ENCODE measurements around the gene GGT5.

Gene GGT5

GRCh38 chr22:24191893-24192292, 53.0 kb downstream of the GGT5 start:
- no peak for TF ChIP-seq ZBTB7A (IDR thresholded peaks at IDR 0.05; ENCODE audit: low read depth)
- TF ChIP-seq REST (IDR thresholded peaks at IDR 0.05; ENCODE audit: low read depth), result no peak
- TF ChIP-seq MAX (IDR thresholded peaks at IDR 0.05), result no peak
- no peak for TF ChIP-seq NFIC (IDR thresholded peaks at IDR 0.05)
- no peak for TF ChIP-seq TCF12 (IDR thresholded peaks at IDR 0.05; ENCODE audit: low read depth)
- TF ChIP-seq TEAD4 (IDR thresholded peaks at IDR 0.05), result no peak
- TF ChIP-seq YY1 (IDR thresholded peaks at IDR 0.05; ENCODE audit: low read depth), result no peak
- no peak for TF ChIP-seq EP300 (IDR thresholded peaks at IDR 0.05; ENCODE audit: borderline replicate concordance)
- TF ChIP-seq TAF1 (IDR thresholded peaks at IDR 0.05; ENCODE audit: low read depth), result no peak
- no peak for TF ChIP-seq RAD21 (IDR thresholded peaks at IDR 0.05; ENCODE audit: low read depth)
- TF ChIP-seq CREB1 (IDR thresholded peaks at IDR 0.05; ENCODE audit: low read depth), result no peak
- TF ChIP-seq CEBPB (IDR thresholded peaks at IDR 0.05), result no peak
- TF ChIP-seq EGR1 (IDR thresholded peaks at IDR 0.05), result no peak
- TF ChIP-seq FOXM1 (IDR thresholded peaks at IDR 0.05; ENCODE audit: borderline replicate concordance, low read depth), result no peak
- no peak for TF ChIP-seq USF1 (IDR thresholded peaks at IDR 0.05)

- TF ChIP-seq RAD21 (IDR thresholded peaks at IDR 0.05; ENCODE audit: low read depth) (no peak), ZBTB7A (IDR thresholded peaks at IDR 0.05; ENCODE audit: low read depth) (no peak), YY1 (IDR thresholded peaks at IDR 0.05; ENCODE audit: low read depth) (no peak), FOXM1 (IDR thresholded peaks at IDR 0.05; ENCODE audit: borderline replicate concordance, low read depth) (no peak), TAF1 (IDR thresholded peaks at IDR 0.05; ENCODE audit: low read depth) (no peak), EP300 (IDR thresholded peaks at IDR 0.05; ENCODE audit: borderline replicate concordance) (no peak), REST (IDR thresholded peaks at IDR 0.05; ENCODE audit: low read depth) (no peak), TCF12 (IDR thresholded peaks at IDR 0.05; ENCODE audit: low read depth) (no peak)
These were observed 53.5 kb downstream of the GGT5 start for GRCh38 chr22:24191381-24191841.

- TF ChIP-seq EP300 (IDR thresholded peaks at IDR 0.05; ENCODE audit: borderline replicate concordance), result no peak
- TF ChIP-seq FOXM1 (IDR thresholded peaks at IDR 0.05; ENCODE audit: borderline replicate concordance, low read depth), result no peak
- no peak for TF ChIP-seq REST (IDR thresholded peaks at IDR 0.05; ENCODE audit: low read depth)
- TF ChIP-seq NFIC (IDR thresholded peaks at IDR 0.05), result no peak
- TF ChIP-seq TEAD4 (IDR thresholded peaks at IDR 0.05), result no peak
- no peak for TF ChIP-seq CEBPB (IDR thresholded peaks at IDR 0.05)
- TF ChIP-seq TCF12 (IDR thresholded peaks at IDR 0.05; ENCODE audit: low read depth), result no peak
- TF ChIP-seq TAF1 (IDR thresholded peaks at IDR 0.05; ENCODE audit: low read depth), result no peak
These were observed 54.2 kb downstream of the GGT5 start for GRCh38 chr22:24190596-24191208.

GRCh38 chr22:24190159-24190540, 54.7 kb downstream of the GGT5 start:
- TF ChIP-seq YY1 (IDR thresholded peaks at IDR 0.05; ENCODE audit: low read depth) (no peak), CEBPB (IDR thresholded peaks at IDR 0.05) (no peak), CREB1 (IDR thresholded peaks at IDR 0.05; ENCODE audit: low read depth) (no peak), USF1 (IDR thresholded peaks at IDR 0.05) (no peak), TAF1 (IDR thresholded peaks at IDR 0.05; ENCODE audit: low read depth) (no peak), RAD21 (IDR thresholded peaks at IDR 0.05; ENCODE audit: low read depth) (no peak), TEAD4 (IDR thresholded peaks at IDR 0.05) (no peak), NFIC (IDR thresholded peaks at IDR 0.05) (no peak), TCF12 (IDR thresholded peaks at IDR 0.05; ENCODE audit: low read depth) (no peak), FOXM1 (IDR thresholded peaks at IDR 0.05; ENCODE audit: borderline replicate concordance, low read depth) (no peak), MAX (IDR thresholded peaks at IDR 0.05) (no peak), ZBTB7A (IDR thresholded peaks at IDR 0.05; ENCODE audit: low read depth) (no peak), EGR1 (IDR thresholded peaks at IDR 0.05) (no peak), EP300 (IDR thresholded peaks at IDR 0.05; ENCODE audit: borderline replicate concordance) (no peak)

Measured in Ishikawa (cell line).